HEK293T (cell line): ENCODE data around the gene KLHL36.
A peak's percentile ranks its signal among the peaks of the same experiment; 100 is the strongest.

Experiments
- CTCF ChIA-PET: fragments of 350-600 bp; formaldehyde crosslinking; extraction: SDS; loops from one replicate; lab custom pipeline; 2021; ENCODE audit warnings: antibody characterized with exemption, inconsistent platforms; lab: Yijun Ruan, JAX
- POLR2A ChIA-PET: fragments of 350-600 bp; formaldehyde crosslinking; extraction: SDS; loops from one replicate; lab custom pipeline; 2020; ENCODE audit warnings: antibody characterized with exemption, inconsistent platforms; lab: Yijun Ruan, JAX
- DNase-seq: peaks from one replicate; pipeline ENCODE4 v3.0.0; 2012; ENCODE audit warnings: mixed read lengths; ENCODE audit errors: extremely low spot score
- ARNT ChIP-seq: fragments of 450-650 bp; IDR thresholded peaks from 2 replicates; pipeline ENCODE4 v1.6.1; 2017; ENCODE audit warnings: mild to moderate bottlenecking
- BHLHE40 ChIP-seq: fragments of 450-650 bp; IDR thresholded peaks from 2 replicates; pipeline ENCODE4 v1.6.1; 2016; ENCODE audit warnings: mild to moderate bottlenecking, moderate library complexity, borderline replicate concordance
- CTBP1 ChIP-seq: fragments of 450-650 bp; IDR thresholded peaks from 2 replicates; pipeline ENCODE4 v1.6.1; 2016; ENCODE audit warnings: borderline replicate concordance
- ELF4 ChIP-seq: fragments of 450-650 bp; IDR thresholded peaks from 2 replicates; pipeline ENCODE4 v1.6.1; 2017; ENCODE audit warnings: antibody characterized with exemption
- FOXA1 ChIP-seq: fragments of 450-650 bp; IDR thresholded peaks from 2 replicates; pipeline ENCODE4 v1.6.1; 2016; ENCODE audit warnings: mild to moderate bottlenecking
- FOXK2 ChIP-seq: fragments of 450-650 bp; IDR thresholded peaks from 2 replicates; pipeline ENCODE4 v1.6.1; 2016; ENCODE audit warnings: mild to moderate bottlenecking
- FOXM1 ChIP-seq: fragments of 450-650 bp; IDR thresholded peaks from 2 replicates; pipeline ENCODE4 v1.6.1; 2017; ENCODE audit warnings: mild to moderate bottlenecking, borderline replicate concordance
- HDGF ChIP-seq: fragments of 450-650 bp; IDR thresholded peaks from 2 replicates; pipeline ENCODE4 v1.6.1; 2017; ENCODE audit warnings: antibody characterized with exemption, borderline replicate concordance
- L3MBTL2 ChIP-seq: fragments of 450-650 bp; conservative IDR thresholded peaks from 2 replicates; pipeline ENCODE4 v1.6.1; 2016; ENCODE audit warnings: mild to moderate bottlenecking
- LEF1 ChIP-seq: fragments of 450-650 bp; IDR thresholded peaks from 2 replicates; pipeline ENCODE4 v1.6.1; 2017; ENCODE audit warnings: mild to moderate bottlenecking, borderline replicate concordance
- NFRKB ChIP-seq: fragments of 450-650 bp; IDR thresholded peaks from 2 replicates; pipeline ENCODE4 v1.6.1; 2016; ENCODE audit warnings: mild to moderate bottlenecking, moderate library complexity
- SP1 ChIP-seq: fragments of 450-650 bp; IDR thresholded peaks from 2 replicates; pipeline ENCODE4 v1.6.1; 2017
- SUZ12 ChIP-seq: fragments of 450-650 bp; IDR thresholded peaks from 2 replicates; pipeline ENCODE4 v1.6.1; 2016; ENCODE audit warnings: mild to moderate bottlenecking
- TARDBP ChIP-seq: fragments of 450-650 bp; IDR thresholded peaks from 2 replicates; pipeline ENCODE4 v1.6.1; 2016
- ZNF384 ChIP-seq: fragments of 450-650 bp; IDR thresholded peaks from 2 replicates; pipeline ENCODE4 v1.6.1; 2016
- TF ChIP-seq, protein P1 (sequence below): fragments of 450-650 bp; IDR thresholded peaks from 2 replicates; pipeline ENCODE4 v1.6.1; 2016

Gene KLHL36

DNA sequence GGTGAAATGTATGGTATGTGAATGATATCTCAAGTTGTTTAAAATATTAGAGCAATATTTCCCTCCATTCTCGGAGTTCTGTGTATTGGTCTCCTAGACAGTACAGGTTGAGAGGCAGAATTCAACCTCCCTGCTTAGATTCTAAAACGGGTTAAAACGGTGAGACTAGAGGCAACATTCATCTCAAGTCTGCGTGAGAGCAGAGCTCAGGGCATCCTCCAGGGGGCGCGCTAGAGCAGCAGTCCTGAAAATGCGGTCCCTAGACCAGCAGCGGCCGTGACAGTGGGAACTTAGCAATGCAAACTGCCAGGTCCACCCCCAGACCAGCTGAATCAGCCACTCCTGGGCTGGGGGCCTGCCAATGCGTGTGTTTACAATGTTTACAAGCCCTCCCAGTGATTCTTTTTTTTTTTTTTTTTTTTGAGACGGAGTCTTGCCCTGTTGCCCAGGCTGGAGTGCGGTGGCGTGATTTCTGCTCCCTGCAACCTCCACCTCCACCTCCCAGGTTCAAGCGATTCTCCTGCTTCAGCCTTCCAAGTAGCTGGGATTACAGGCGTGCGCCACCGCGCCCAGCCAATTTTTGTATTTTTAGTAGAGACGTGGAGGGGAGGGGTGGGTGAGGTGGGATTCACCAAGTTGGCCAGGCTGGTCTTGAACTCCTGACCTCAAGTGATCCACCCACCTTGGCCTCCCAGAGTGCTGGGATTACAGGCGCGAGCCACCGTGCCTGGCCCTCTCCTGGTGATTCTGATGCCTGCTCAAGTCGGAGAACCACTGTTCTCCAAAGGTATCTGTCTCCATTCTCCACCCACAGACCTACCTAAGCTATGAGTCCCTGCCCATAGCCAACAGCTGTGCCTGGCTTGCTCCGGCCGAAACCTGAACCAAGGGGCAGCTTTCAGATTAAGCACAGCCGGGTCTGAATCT, 24.2 kb downstream of the KLHL36 start:
- no peak for TF ChIP-seq LEF1
- no peak for TF ChIP-seq TARDBP
- TF ChIP-seq FOXK2 = no peak
- no peak for TF ChIP-seq FOXA1
- no peak for TF ChIP-seq SUZ12
- no peak for TF ChIP-seq NFRKB
- TF ChIP-seq ARNT = no peak
- no peak for TF ChIP-seq SP1
- TF ChIP-seq ZNF384 = no peak
- TF ChIP-seq FOXM1 = no peak
- no peak for TF ChIP-seq BHLHE40
- no peak for TF ChIP-seq ELF4
- TF ChIP-seq CTBP1 = no peak
- peak; percentile 89 for DNase-seq
- CTCF ChIA-PET = interaction anchor here (0.7 to 2.1 kb wide), 15 partner anchors 9 to 107 kb away, joined by 3 to 36 read pairs (median 4); no protein-coding TSS in a partner anchor
- POLR2A ChIA-PET = no interaction called here

DNA sequence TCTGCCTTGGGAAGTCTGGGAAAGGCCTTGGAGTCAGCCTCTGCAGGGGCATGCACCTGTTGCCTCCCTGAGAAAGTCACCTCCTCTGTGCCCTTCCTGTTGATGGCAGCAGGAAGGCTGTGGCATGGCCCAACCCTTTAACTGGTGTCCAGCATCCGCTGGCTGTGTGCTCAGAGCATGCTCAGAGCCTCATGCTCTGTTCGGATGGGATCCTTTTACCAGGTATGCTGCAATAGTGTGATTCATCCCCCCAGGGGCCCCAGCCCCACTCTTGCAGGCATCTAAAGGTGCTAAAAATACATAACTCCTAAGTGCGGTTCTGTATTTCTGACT, 24.9 kb downstream of the KLHL36 start:
- ChIA-PET POLR2A (no interaction called here), CTCF (interaction anchor here (0.8 to 2.1 kb wide), 7 partner anchors 11 to 66 kb away, joined by 3 to 16 read pairs (median 4); no protein-coding TSS in a partner anchor)
- TF ChIP-seq, protein P1, sequence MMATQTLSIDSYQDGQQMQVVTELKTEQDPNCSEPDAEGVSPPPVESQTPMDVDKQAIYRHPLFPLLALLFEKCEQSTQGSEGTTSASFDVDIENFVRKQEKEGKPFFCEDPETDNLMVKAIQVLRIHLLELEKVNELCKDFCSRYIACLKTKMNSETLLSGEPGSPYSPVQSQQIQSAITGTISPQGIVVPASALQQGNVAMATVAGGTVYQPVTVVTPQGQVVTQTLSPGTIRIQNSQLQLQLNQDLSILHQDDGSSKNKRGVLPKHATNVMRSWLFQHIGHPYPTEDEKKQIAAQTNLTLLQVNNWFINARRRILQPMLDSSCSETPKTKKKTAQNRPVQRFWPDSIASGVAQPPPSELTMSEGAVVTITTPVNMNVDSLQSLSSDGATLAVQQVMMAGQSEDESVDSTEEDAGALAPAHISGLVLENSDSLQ = no peak
- TF ChIP-seq FOXM1 = no peak
- TF ChIP-seq SUZ12 = no peak
- TF ChIP-seq FOXK2 = no peak
- TF ChIP-seq FOXA1 = no peak
- TF ChIP-seq ARNT = no peak
- no peak for TF ChIP-seq ZNF384
- no peak for TF ChIP-seq SP1
- TF ChIP-seq LEF1 = no peak
- TF ChIP-seq CTBP1 = no peak
- TF ChIP-seq HDGF = no peak
- TF ChIP-seq L3MBTL2 = no peak
- no peak for TF ChIP-seq TARDBP
- no peak for TF ChIP-seq NFRKB

DNA sequence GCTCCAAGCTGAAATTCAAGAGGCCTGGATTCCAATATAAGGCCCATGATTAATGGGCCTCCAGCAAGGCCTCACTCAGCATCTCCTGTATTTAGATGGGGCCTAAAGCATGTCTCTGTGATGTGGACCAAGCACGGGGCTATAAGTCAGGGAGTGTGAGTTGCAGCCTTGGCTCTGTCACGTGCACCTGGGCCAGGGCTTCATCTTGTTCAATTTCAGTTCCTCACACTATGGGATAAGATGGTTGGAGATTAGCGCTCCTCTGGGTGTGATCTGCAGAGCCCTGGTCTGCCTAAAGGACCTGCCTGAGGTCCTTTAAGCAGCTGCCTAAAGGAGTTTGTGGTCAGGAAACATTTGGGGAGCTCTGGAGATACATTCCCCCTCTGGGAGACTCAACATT, 25.2 kb downstream of the KLHL36 start:
- ChIA-PET POLR2A (no interaction called here), CTCF (interaction anchor here (0.8 to 1.8 kb wide), 4 partner anchors 27 to 65 kb away, joined by 3 to 6 read pairs (median 3); no protein-coding TSS in a partner anchor)
- DNase-seq = no peak
- TF ChIP-seq HDGF (no peak), LEF1 (no peak), ARNT (no peak), CTBP1 (no peak), SUZ12 (no peak), TARDBP (no peak), ELF4 (no peak), L3MBTL2 (no peak), FOXK2 (no peak), FOXM1 (no peak), ZNF384 (no peak), SP1 (no peak), NFRKB (no peak), BHLHE40 (no peak), FOXA1 (no peak)
- TF ChIP-seq, protein P1 = no peak

More for the DNA sequence above, 24.9 kb downstream of the KLHL36 start:
- no peak for DNase-seq

DNA sequence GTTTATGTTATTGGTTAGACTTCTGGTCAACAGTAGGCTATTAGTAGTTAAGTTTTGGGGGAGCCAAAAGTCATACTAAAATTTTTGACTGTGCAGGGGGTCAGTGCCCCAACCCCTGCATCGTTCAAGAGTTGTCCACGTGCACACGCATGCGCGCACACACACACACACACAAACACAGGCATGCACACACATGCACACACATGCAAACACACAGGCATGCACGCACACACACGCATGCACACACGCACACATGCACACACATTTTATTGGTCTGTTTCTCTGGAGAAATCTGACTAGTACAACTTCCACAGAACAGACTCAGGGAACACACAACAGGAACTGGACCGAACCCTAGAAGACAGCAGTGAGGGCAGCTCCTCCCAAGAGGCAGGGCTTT, 27.1 kb downstream of the KLHL36 start:
- CTCF ChIA-PET = no interaction called here
- no peak for DNase-seq
- TF ChIP-seq L3MBTL2 = no peak
- POLR2A ChIA-PET = no interaction called here

GRCh38 chr16:84675884-84676283, 27.6 kb downstream of the KLHL36 start:
- ChIA-PET POLR2A (no interaction called here), CTCF (no interaction called here)
- no peak for TF ChIP-seq HDGF
- TF ChIP-seq, protein P1 = no peak
- no peak for TF ChIP-seq ARNT
- DNase-seq = no peak
